ENCODE results near the gene BRAF.

GRCh38 chr7:140674356-140674800, 250.4 kb downstream of the BRAF start:
- TF ChIP-seq CTCF (IDR thresholded peaks at IDR 0.05) (no peak), POLR2A (IDR thresholded peaks at IDR 0.05) (no peak)

Data from heart left ventricle (tissue), 13 donors.